GM21529 (cell line): ENCODE measurements around the gene CETN1.

ENCODE experiments used
- ATAC-seq: cut with Tn5 transposase; IDR thresholded peaks from one replicate; pipeline ENCODE4 v1.9.1; 2021; ENCODE audit not compliant: unreplicated experiment

CETN1 gene

DNA sequence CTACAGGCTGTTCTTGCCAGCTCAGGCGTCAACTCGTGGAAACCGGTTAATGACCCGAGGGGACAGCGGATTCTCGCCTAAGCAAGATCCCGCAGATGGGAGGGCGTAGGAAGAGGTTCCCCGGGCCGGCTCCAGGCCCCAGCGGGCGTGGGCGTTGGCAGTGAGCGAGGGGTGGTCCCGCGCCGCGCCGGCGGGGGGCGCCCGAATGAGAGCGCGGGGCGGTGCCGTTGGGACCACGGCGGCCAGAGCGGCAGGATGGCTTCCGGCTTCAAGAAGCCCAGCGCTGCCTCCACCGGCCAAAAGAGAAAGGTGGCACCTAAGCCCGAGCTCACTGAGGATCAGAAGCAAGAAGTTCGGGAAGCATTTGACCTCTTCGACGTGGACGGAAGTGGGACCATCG lies at the start of gene CETN1:
Gene CETN1 (plus strand): TSS at position 227 of the 400 bp plus-strand sequence. CDS start 29 bp downstream, at position 256.
- ATAC-seq: no peak

DNA sequence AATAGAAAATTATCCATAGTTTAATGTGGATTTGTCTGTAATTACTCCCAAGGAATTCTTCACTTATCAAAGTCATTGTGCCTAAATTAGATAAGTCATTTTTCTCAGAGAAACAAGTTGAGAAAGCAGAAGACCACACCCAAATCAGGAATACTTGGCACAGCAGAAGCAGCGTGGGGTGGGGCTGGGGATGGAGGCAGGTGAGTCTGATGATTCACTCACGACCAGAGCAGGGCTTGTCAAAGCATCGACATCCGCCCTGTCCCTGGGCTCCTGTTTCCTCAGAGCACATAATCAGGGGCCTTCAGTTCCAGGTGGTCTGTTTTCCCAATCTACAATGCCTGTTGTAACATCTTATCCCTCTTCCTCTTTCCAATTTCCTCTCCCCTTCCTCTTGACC lies 48.2 kb upstream of the CETN1 start:
- no peak for ATAC-seq

GRCh38 chr18:532632-533031 lies 47.5 kb upstream of the CETN1 start:
- no peak for ATAC-seq

- ATAC-seq: no peak
These were observed 46.1 kb upstream of the CETN1 start for GRCh38 chr18:533995-534601.

DNA sequence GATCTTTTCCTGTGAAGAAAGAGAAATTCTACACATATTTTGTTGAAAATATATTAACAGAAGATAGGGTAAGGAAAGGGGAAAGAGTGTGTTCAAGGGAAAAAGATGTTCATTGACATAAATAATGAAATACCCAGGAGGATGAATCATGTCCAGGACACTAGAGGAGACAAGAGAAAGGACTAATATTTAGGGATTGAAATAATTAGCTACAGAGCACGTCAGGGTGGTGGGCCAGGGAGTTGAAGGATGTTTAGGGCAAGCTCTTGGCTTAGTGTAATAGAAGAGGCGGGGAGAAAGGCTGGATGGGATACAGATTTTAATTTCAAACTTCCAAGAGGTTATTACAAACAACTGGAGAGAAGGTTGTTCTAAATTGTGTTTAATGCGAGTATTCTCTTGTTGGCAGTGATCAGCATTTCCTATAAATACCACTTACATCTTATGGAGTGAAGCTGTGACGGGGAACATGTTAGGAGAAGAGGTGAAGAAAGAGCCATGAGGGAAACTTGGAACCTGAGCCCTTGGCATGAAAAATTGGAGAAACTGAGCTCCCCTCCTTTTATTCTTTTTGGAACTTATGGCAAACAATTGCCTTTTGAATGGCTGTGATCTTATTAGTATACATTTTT lies 36.6 kb upstream of the CETN1 start:
- no peak for ATAC-seq

GRCh38 chr18:549967-550366 lies 30.2 kb upstream of the CETN1 start:
- ATAC-seq: no peak

DNA sequence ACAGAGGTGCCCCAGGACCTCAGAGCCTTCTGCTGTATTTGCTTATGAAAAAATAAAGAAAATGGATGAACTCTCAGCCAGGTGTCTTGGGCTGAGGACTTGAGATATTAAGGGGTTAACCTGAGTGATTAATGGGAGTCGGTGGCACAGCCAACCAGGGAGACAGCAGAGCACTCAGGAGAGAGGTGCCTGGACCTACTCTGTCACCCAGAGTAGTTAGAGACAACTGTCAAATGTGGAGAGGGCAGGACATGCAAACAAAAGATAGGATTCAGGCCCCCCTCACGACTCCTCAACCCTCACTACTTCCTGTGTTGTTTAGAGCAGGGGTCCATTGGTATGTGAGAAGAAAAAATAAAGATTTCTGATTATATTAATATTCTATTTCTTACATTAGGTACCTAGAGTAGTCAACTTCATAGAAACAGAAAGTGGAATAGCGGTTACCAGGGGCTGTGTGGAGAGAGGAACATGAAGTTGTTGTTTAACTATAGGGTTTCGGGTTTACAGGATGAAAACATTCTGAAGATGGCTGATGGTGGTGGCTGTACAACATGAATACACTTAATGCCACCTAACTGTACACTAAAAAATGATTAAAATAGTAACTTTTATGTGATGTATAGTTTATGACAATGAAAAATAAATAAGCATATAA lies 28.6 kb upstream of the CETN1 start:
- ATAC-seq: peak; percentile 96

DNA sequence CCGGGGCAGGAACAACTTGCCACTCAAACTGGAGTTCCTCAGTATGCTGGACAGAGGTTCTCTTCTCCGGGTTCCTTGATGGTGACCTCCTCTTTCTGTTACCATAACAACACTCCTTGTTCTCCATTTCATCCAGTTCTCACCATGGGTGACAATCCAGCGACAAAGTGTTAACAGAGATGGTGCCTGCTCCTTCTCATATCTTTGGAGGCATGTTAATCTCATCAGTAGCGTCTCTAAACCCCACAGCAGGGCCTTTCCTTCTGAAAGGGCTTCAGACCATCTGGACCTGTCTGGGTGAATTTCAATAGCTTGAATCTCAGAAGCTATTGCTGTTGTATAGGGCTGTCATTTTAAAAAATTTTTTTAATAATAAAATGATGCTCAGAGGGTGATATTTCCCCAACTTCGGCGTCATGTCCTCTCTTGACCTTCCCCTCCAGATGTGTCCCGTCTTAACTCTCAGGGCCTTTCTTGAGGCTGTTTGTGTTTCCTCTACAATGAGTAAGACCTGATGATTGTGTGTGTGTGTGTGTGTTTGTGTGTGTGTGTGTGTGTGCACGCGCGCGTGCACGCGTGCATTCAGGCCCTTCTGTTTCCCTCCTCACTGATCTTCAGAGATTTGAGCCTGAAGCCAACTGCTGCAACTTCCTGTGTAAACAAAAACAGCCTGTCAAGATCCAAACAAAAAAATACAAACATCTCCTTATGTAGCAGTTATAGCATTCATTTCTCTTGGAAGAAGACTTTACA lies 24.3 kb upstream of the CETN1 start:
- no peak for ATAC-seq

- ATAC-seq: no peak
These were observed 15.2 kb upstream of the CETN1 start for GRCh38 chr18:564708-565561.

- ATAC-seq: no peak
These were observed 14.6 kb upstream of the CETN1 start for GRCh38 chr18:565562-566061.

GRCh38 chr18:567122-567521 lies 13.1 kb upstream of the CETN1 start:
- ATAC-seq: no peak

- no peak for ATAC-seq
These were observed 11.4 kb upstream of the CETN1 start for GRCh38 chr18:568731-569130.

DNA sequence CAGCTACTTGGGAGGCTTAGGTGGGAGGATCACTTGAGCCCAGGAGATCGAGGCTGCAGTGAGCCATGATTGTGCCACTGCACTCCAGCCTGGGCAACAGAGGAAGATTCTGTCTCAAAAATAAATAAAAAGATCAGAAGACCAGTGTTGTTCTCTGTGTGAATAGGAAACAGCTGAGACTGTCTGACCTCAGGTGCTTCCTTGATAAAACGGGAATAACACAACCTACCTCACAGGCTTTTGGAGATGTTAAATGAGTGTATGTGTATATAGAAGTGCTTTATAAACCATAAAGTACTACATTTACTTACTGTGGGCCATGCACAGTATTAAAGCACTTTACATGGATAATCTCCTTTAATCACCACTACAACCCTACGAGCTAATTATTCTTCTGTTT lies 9.9 kb upstream of the CETN1 start:
- no peak for ATAC-seq

- ATAC-seq: no peak
These were observed 9.5 kb upstream of the CETN1 start for GRCh38 chr18:570697-571096.

GRCh38 chr18:572091-572830 lies 7.9 kb upstream of the CETN1 start:
- no peak for ATAC-seq

GRCh38 chr18:572831-573289 lies 7.3 kb upstream of the CETN1 start:
- ATAC-seq: no peak

DNA sequence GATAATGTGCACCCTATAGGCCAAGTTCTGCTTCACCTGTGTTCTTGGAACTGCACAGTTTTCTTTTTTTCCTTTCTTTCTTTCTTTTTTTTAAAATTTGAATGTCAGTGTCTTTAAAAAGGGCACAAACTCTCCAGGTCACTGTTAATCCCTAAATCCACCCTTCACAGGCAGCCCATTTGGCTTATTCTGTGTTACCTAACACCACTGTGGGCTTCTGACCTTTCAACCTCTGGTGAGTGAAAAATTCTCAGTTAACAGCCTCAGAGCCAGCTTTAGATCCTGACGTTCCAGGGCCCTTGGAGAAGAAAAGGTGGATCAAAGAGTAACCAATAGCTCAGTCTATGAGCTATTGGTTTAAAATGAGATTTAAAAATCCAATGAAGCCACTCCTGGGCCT lies 6.8 kb upstream of the CETN1 start:
- ATAC-seq: no peak

GRCh38 chr18:574149-574860 lies 5.9 kb upstream of the CETN1 start:
- no peak for ATAC-seq
